HepG2 (cell line): Measurements from ENCODE around the gene SRSF7. TPM values are rescaled to one million over a fixed set of nuclear protein-coding genes. Genes with fewer than 3 reads are reported as not detected.

Experiments used
- IRF2 ChIP-seq: IDR thresholded peaks from 2 replicates; pipeline ENCODE4 v1.6.1; 2018; ENCODE audit warnings: missing genetic modification reagents, missing compliant biosample characterization
- MXD1 ChIP-seq: sonication (generic); formaldehyde crosslinking; IDR thresholded peaks from 2 replicates; pipeline ENCODE4 v1.4.0; 2020; ENCODE audit warnings: mild to moderate bottlenecking, missing genetic modification reagents
- SNAPC4 ChIP-seq: sonication (generic); formaldehyde crosslinking; IDR thresholded peaks from 2 replicates; pipeline ENCODE4 v1.4.0; 2020; ENCODE audit warnings: mild to moderate bottlenecking, missing genetic modification reagents
- STAT6 ChIP-seq: sonication (generic); formaldehyde crosslinking; IDR thresholded peaks from 2 replicates; pipeline ENCODE4 v1.4.0; 2020; ENCODE audit warnings: missing genetic modification reagents, mild to moderate bottlenecking, borderline replicate concordance
- TIGD3 ChIP-seq: sonication (generic); formaldehyde crosslinking; IDR thresholded peaks from 2 replicates; pipeline ENCODE4 v1.5.1; 2020; ENCODE audit warnings: mild to moderate bottlenecking, missing genetic modification reagents, borderline replicate concordance
- ZFP36L2 ChIP-seq: sonication (generic); formaldehyde crosslinking; IDR thresholded peaks from 2 replicates; pipeline ENCODE4 v1.4.0; 2020; ENCODE audit warnings: missing genetic modification reagents
- ZNF101 ChIP-seq: sonication (generic); formaldehyde crosslinking; IDR thresholded peaks from 2 replicates; pipeline ENCODE4 v1.4.0; 2020; ENCODE audit warnings: mild to moderate bottlenecking, low read depth, missing genetic modification reagents, borderline replicate concordance
- ZNF441 ChIP-seq: sonication (generic); formaldehyde crosslinking; IDR thresholded peaks from 2 replicates; pipeline ENCODE4 v1.7.0; 2021; ENCODE audit warnings: missing genetic modification reagents, borderline replicate concordance
- ZNF512B ChIP-seq: sonication (generic); formaldehyde crosslinking; IDR thresholded peaks from 2 replicates; pipeline ENCODE4 v1.5.1; 2020; ENCODE audit warnings: missing genetic modification reagents, mild to moderate bottlenecking, borderline replicate concordance
- ZXDC ChIP-seq: sonication (generic); formaldehyde crosslinking; IDR thresholded peaks from 2 replicates; pipeline ENCODE4 v1.5.0; 2020; ENCODE audit warnings: mild to moderate bottlenecking, missing genetic modification reagents
- polyA plus RNA-seq, 8 experiments: library from polyadenylated mRNA; depleted of rRNA in 3 of 8; stranded (reverse) in 7 of 8; unstranded in 1 of 8; fragments of >200 nt; fragmentation: Illumina TruSeq in 4 of 8; extraction: Trizol in 4 of 8; gene quantifications; 2 replicates each; pipeline versions ENCODE4 v1.2.1 to v1.2.3, GENCODE V29; 2011 to 2016; ENCODE audit warnings: low read depth in 4 of 8, missing spikeins in 1 of 8, mixed read lengths in 1 of 8; ENCODE audit not compliant: insufficient read depth in 1 of 8
- total RNA-seq, 5 experiments: library from RNA; depleted of rRNA; stranded (reverse); fragments of >200 nt; fragmentation: Illumina TruSeq; extraction: Trizol; gene quantifications; 2 replicates each; pipeline ENCODE4 v1.2.3, GENCODE V29; 2016; ENCODE audit warnings: low read depth in 1 of 5

Gene SRSF7
- total and polyA plus RNA-seq, 2 of the 13 experiments (the other 11 are each of a cell fraction or from before 2014, with no cell fraction given) = 172 to 275 TPM

- TF ChIP-seq ZXDC (peak; percentile 11; the same call in 1 of the 2 replicates), MXD1 (CRISPR knock-in tag) (no peak), ZFP36L2 (CRISPR knock-in tag) (no peak), ZNF101 (CRISPR knock-in tag) (peak; percentile 43; the same call in 1 of the 2 replicates), ZNF441 (CRISPR knock-in tag) (no peak), TIGD3 (no peak), SNAPC4 (no peak), ZNF512B (no peak), IRF2 (no peak; the same call in 1 of the 2 replicates), STAT6 (peak; percentile 73; the same call in 1 of the 2 replicates)
Measured at GRCh38 chr2:38750011-38750890, 910 bp downstream of the SRSF7 start (continued).
